SK-N-SH (cell line): ENCODE measurements around the gene PTOV1. TPM values are rescaled to one million over a fixed set of nuclear protein-coding genes. Genes with fewer than 3 reads are reported as not detected.

ENCODE experiments used
- CTCF ChIA-PET: fragments of 300-600, 350-600 bp; formaldehyde crosslinking; extraction: SDS; loops from one replicate; lab custom pipeline; 2021; lab: Yijun Ruan, JAX
- POLR2A ChIA-PET: fragments of 350-600 bp; sonication (Branson Sonifier 250); formaldehyde crosslinking; extraction: SDS; loops from one replicate; lab custom pipeline; 2020; ENCODE audit warnings: antibody characterized with exemption, inconsistent platforms; lab: Yijun Ruan, JAX
- DNase-seq: peaks from one replicate; pipeline ENCODE4 v3.0.0; 2012
- H2AFZ ChIP-seq: fragments of 200-600 bp; sonication (generic); 2 replicates; pipeline ENCODE4 v1.8.1; 2016; ENCODE audit warnings: antibody characterized with exemption, mild to moderate bottlenecking, low read depth
- H3F3A ChIP-seq: fragments of 200-600 bp; sonication (generic); replicated peaks from 2 replicates; pipeline ENCODE3; 2016; ENCODE audit warnings: antibody characterized with exemption, mild to moderate bottlenecking; ENCODE audit not compliant: insufficient read depth
- H3K27ac ChIP-seq, 2 experiments: fragments of 200-500 bp in 1 of 2; fragments of 200-600 bp in 1 of 2; sonication (Bioruptor generic) in 1 of 2; sonication (generic), shearing (Covaris generic) in 1 of 2; 2 replicates each; pipeline versions ENCODE4 v1.5.1 to v1.6.1; 2014 to 2016; ENCODE audit warnings: low read depth in 2 of 2, inconsistent platforms in 1 of 2, low read length in 1 of 2, mild to moderate bottlenecking in 1 of 2, mixed read lengths in 1 of 2
- H3K27me3 ChIP-seq: fragments of 200-600 bp; sonication (generic), shearing (Covaris generic); 2 replicates; pipeline ENCODE4 v1.6.1; 2016; ENCODE audit warnings: mixed run types; ENCODE audit not compliant: insufficient read depth
- H3K36me3 ChIP-seq, 2 experiments: fragments of 200-500 bp in 1 of 2; fragments of 200-600 bp in 1 of 2; sonication (Bioruptor generic) in 1 of 2; sonication (generic) in 1 of 2; replicated peaks in 1 of 2; 2 replicates each; pipeline versions ENCODE3 to v1.5.1; 2014 to 2016; ENCODE audit warnings: low read length in 1 of 2, mild to moderate bottlenecking in 1 of 2; ENCODE audit not compliant: insufficient read depth in 2 of 2, control insufficient read depth in 1 of 2
- H3K4me1 ChIP-seq, 2 experiments: fragments of 200-500 bp in 1 of 2; fragments of 200-600 bp in 1 of 2; sonication (Bioruptor generic) in 1 of 2; sonication (generic), shearing (Covaris generic) in 1 of 2; 2 replicates each; pipeline versions ENCODE4 v1.5.1 to v1.6.1; 2014 to 2016; ENCODE audit warnings: low read depth in 1 of 2, low read length in 1 of 2, mixed run types in 1 of 2; ENCODE audit not compliant: insufficient read depth in 2 of 2, control insufficient read depth in 1 of 2
- H3K4me2 ChIP-seq: fragments of 200-600 bp; sonication (generic), shearing (Covaris generic); 2 replicates; pipeline ENCODE4 v1.6.1; 2017; ENCODE audit warnings: mixed run types
- H3K4me3 ChIP-seq, 2 experiments: fragments of 200-500 bp in 1 of 2; fragments of 200-600 bp in 1 of 2; sonication (Bioruptor generic) in 1 of 2; sonication (generic), shearing (Covaris generic) in 1 of 2; 2 replicates each; pipeline versions ENCODE4 v1.5.1 to v1.8.1; 2014 to 2016; ENCODE audit warnings: low read depth in 2 of 2, inconsistent platforms in 1 of 2, low read length in 1 of 2, mild to moderate bottlenecking in 1 of 2, mixed read lengths in 1 of 2, moderate library complexity in 1 of 2
- H3K79me2 ChIP-seq: fragments of 200-600 bp; sonication (generic); 2 replicates; pipeline ENCODE4 v1.8.1; 2017; ENCODE audit warnings: mild to moderate bottlenecking; ENCODE audit not compliant: insufficient read depth
- H3K9ac ChIP-seq: fragments of 200-600 bp; sonication (generic); 2 replicates; pipeline ENCODE4 v1.6.1; 2017; ENCODE audit warnings: mixed run types
- H3K9me2 ChIP-seq: fragments of 200-600 bp; sonication (generic); 2 replicates; pipeline ENCODE4 v1.6.1; 2017; ENCODE audit warnings: mixed run types
- H3K9me3 ChIP-seq: fragments of 200-600 bp; sonication (generic); 2 replicates; pipeline ENCODE4 v1.6.1; 2017; ENCODE audit warnings: mixed run types, mild to moderate bottlenecking, moderate library complexity
- H4K20me1 ChIP-seq: fragments of 200-600 bp; sonication (generic); 2 replicates; pipeline ENCODE4 v1.6.1; 2017; ENCODE audit warnings: mild to moderate bottlenecking, mixed run types; ENCODE audit not compliant: insufficient read depth
- ELF1 ChIP-seq: IDR thresholded peaks from 2 replicates; pipeline ENCODE4 v1.4.0; 2012
- EP300 ChIP-seq, 2 experiments: IDR thresholded peaks; 2 replicates each; pipeline versions ENCODE4 v1.4.0 to v1.6.1; 2012; ENCODE audit warnings: borderline replicate concordance in 1 of 2, low read depth in 1 of 2, low read length in 1 of 2
- EZH2phosphoT487 ChIP-seq: fragments of 200-600 bp; sonication (generic); IDR thresholded peaks from 2 replicates; pipeline ENCODE4 v1.6.1; 2017; ENCODE audit warnings: low read depth, mixed run types, mild to moderate bottlenecking, antibody characterized with exemption, moderate library complexity, borderline replicate concordance
- FOXJ3 ChIP-seq: sonication (generic); formaldehyde crosslinking; IDR thresholded peaks from 2 replicates; pipeline ENCODE4 v1.5.1; 2020; ENCODE audit warnings: mild to moderate bottlenecking, missing genetic modification reagents
- GABPA ChIP-seq: IDR thresholded peaks from 2 replicates; pipeline ENCODE4 v1.4.0; 2012; ENCODE audit warnings: low read depth, mild to moderate bottlenecking
- MEF2A ChIP-seq: IDR thresholded peaks from 2 replicates; pipeline ENCODE4 v1.4.0; 2012; ENCODE audit warnings: low read depth, borderline replicate concordance
- NRF1 ChIP-seq: IDR thresholded peaks from 2 replicates; pipeline ENCODE4 v1.6.1; 2012; ENCODE audit warnings: low read depth, mild to moderate bottlenecking, low read length
- RAD21 ChIP-seq: IDR thresholded peaks from 2 replicates; pipeline ENCODE4 v1.6.1; 2012; ENCODE audit warnings: mild to moderate bottlenecking, low read length
- REST ChIP-seq: IDR thresholded peaks from 2 replicates; pipeline ENCODE4 v1.6.1; 2012; ENCODE audit warnings: mild to moderate bottlenecking, low read depth, low read length, moderate library complexity
- RFX5 ChIP-seq: IDR thresholded peaks from 2 replicates; pipeline ENCODE4 v1.6.1; 2012; ENCODE audit warnings: mild to moderate bottlenecking, improper control_type of control experiment, low read length
- RXRA ChIP-seq: IDR thresholded peaks from 2 replicates; pipeline ENCODE4 v1.4.0; 2012; ENCODE audit warnings: low read depth, mild to moderate bottlenecking, borderline replicate concordance
- TAF1 ChIP-seq: IDR thresholded peaks from 2 replicates; pipeline ENCODE4 v1.6.1; 2012; ENCODE audit warnings: low read depth, mild to moderate bottlenecking, low read length, moderate library complexity, borderline replicate concordance
- TEAD4 ChIP-seq: IDR thresholded peaks from 2 replicates; pipeline ENCODE4 v1.4.0; 2012; ENCODE audit warnings: mild to moderate bottlenecking, borderline replicate concordance; ENCODE audit not compliant: insufficient read depth
- USF2 ChIP-seq: fragments of 150-350 bp; IDR thresholded peaks from 2 replicates; pipeline ENCODE4 v1.6.1; 2017; ENCODE audit warnings: antibody characterized with exemption, low read length, low read depth, borderline replicate concordance
- ZBTB33 ChIP-seq: IDR thresholded peaks from 2 replicates; pipeline ENCODE4 v1.4.0; 2012; ENCODE audit warnings: low read depth, borderline replicate concordance
- WGBS: methylation state at CpG from one replicate; pipeline ENCODE4 v1.1.6; 2017; ENCODE audit warnings: low lambda C conversion rate; 5-methylcytosine and 5-hydroxymethylcytosine counted together
- polyA plus RNA-seq, 3 experiments: library from polyadenylated mRNA; depleted of rRNA; stranded (reverse); fragments of >200 nt; gene quantifications; 2 replicates each; pipeline ENCODE4 v1.2.3, GENCODE V29; 2012

Gene PTOV1
- polyA plus RNA-seq, 1 of the 3 experiments (the other 2 are of a cell fraction): 95.0 TPM

GRCh38 chr19:49838885-49839588 lies 11.9 kb upstream of the PTOV1 start:
- POLR2A ChIA-PET: no interaction called here
- TF ChIP-seq EZH2phosphoT487 (no peak), TEAD4 (no peak), ELF1 (no peak), EP300 (IDR thresholded peaks at IDR 0.05; ENCODE audit: borderline replicate concordance in 1 of 2, low read depth in 1 of 2, low read length in 1 of 2) (no peak), USF2 (no peak), MEF2A (no peak), FOXJ3 (CRISPR knock-in tag) (no peak), NRF1 (no peak), RFX5 (no peak), RAD21 (no peak)
- Histone ChIP-seq H2AFZ (no peak overlapping the region), H3K4me3 (no peak overlapping the region), H3K27ac (peak overlapping the region in 1 of 2 experiments; percentile 11; a peak in 1 of 4 replicates), H3K79me2 (no peaks in the 10 kb centered on the region), H3K4me1 (peaks cover 0 to 11% of the 10 kb centered on the region in 2 experiments; a peak in 1 of 4 replicates), H4K20me1 (no peaks in the 10 kb centered on the region), H3K9me2 (no peaks in the 10 kb centered on the region), H3K27me3 (no peaks in the 10 kb centered on the region), H3K36me3 (peaks cover 20 to 61% of the 10 kb centered on the region in 2 experiments), H3F3A (peaks cover 6% of the 10 kb centered on the region), H3K9me3 (no peaks in the 10 kb centered on the region), H3K9ac (no peak overlapping the region), H3K4me2 (no peak overlapping the region)
- CTCF ChIA-PET: interaction anchor here (0.6 to 1.0 kb wide), 3 partner anchors 11 to 264 kb away, joined by 3 to 4 read pairs (median 3); partner anchors contain the start of genes MED25 and PTOV1
- WGBS: 96% methylated on average over 18 of the region's 18 CpGs
- no peak for DNase-seq

- H3K27ac ChIP-seq: peak overlapping the region in 1 of 2 experiments; percentile 11; a peak in 1 of 4 replicates
- H3K4me2 ChIP-seq: no peak overlapping the region
- no peak overlapping the region for H2AFZ ChIP-seq
- POLR2A ChIA-PET: no interaction called here
- TF ChIP-seq ZBTB33 (no peak), RXRA (no peak), RFX5 (no peak), TAF1 (no peak), REST (no peak), GABPA (no peak)
- H3K9me2 ChIP-seq: no peaks in the 10 kb centered on the region
- no peaks in the 10 kb centered on the region for H3K9me3 ChIP-seq
- DNase-seq: no peak
- peaks cover 20 to 54% of the 10 kb centered on the region in 2 experiments for H3K36me3 ChIP-seq
- H3K4me3 ChIP-seq: no peak overlapping the region
- H3K79me2 ChIP-seq: no peaks in the 10 kb centered on the region
- no peaks in the 10 kb centered on the region for H3K27me3 ChIP-seq
- no peaks in the 10 kb centered on the region for H4K20me1 ChIP-seq
- peaks cover 6% of the 10 kb centered on the region for H3F3A ChIP-seq
- 80% methylated on average over 11 of the region's 11 CpGs for WGBS
- CTCF ChIA-PET: interaction anchor here (0.9 to 1.0 kb wide), 2 partner anchors 11 to 22 kb away, joined by 3 to 4 read pairs; partner anchors contain the start of genes MED25 and PTOV1
- no peak overlapping the region for H3K9ac ChIP-seq
- H3K4me1 ChIP-seq: peaks cover 0 to 11% of the 10 kb centered on the region in 2 experiments; a peak in 1 of 4 replicates
Measured at GRCh38 chr19:49839713-49840112, 11.2 kb upstream of the PTOV1 start.
